Nephron (organoid): ENCODE data around the gene TNS2.

Experiments
- H3K27ac Mint-ChIP-seq, 3 experiments: 2 replicates each; pipeline ENCODE4 v1.8.0; 2020; ENCODE audit warnings: mixed read lengths in 3 of 3, mild to moderate bottlenecking in 2 of 3, moderate library complexity in 1 of 3
- H3K27me3 Mint-ChIP-seq: 2 replicates; pipeline ENCODE4 v1.8.0; 2021; ENCODE audit warnings: low read depth, mild to moderate bottlenecking, moderate library complexity, mixed read lengths
- H3K36me3 Mint-ChIP-seq: 2 replicates; pipeline ENCODE4 v1.8.0; 2020; ENCODE audit warnings: low read depth, mixed read lengths
- H3K4me1 Mint-ChIP-seq: 2 replicates; pipeline ENCODE4 v1.8.0; 2020; ENCODE audit warnings: mixed read lengths
- H3K4me3 Mint-ChIP-seq, 3 experiments: 2 replicates each; pipeline ENCODE4 v1.8.0; 2020; ENCODE audit warnings: mild to moderate bottlenecking in 3 of 3, mixed read lengths in 3 of 3, moderate library complexity in 2 of 3
- H3K9me3 Mint-ChIP-seq: 2 replicates; pipeline ENCODE4 v1.8.0; 2020; ENCODE audit warnings: mixed read lengths
- CTCF ChIP-seq, 3 experiments: fragments of 200-600 bp; sonication (generic); IDR thresholded peaks; one replicate each; pipeline ENCODE4 v1.5.0; 2021; ENCODE audit warnings: antibody characterized with exemption in 3 of 3; ENCODE audit not compliant: unreplicated experiment in 3 of 3

The TNS2 gene

DNA sequence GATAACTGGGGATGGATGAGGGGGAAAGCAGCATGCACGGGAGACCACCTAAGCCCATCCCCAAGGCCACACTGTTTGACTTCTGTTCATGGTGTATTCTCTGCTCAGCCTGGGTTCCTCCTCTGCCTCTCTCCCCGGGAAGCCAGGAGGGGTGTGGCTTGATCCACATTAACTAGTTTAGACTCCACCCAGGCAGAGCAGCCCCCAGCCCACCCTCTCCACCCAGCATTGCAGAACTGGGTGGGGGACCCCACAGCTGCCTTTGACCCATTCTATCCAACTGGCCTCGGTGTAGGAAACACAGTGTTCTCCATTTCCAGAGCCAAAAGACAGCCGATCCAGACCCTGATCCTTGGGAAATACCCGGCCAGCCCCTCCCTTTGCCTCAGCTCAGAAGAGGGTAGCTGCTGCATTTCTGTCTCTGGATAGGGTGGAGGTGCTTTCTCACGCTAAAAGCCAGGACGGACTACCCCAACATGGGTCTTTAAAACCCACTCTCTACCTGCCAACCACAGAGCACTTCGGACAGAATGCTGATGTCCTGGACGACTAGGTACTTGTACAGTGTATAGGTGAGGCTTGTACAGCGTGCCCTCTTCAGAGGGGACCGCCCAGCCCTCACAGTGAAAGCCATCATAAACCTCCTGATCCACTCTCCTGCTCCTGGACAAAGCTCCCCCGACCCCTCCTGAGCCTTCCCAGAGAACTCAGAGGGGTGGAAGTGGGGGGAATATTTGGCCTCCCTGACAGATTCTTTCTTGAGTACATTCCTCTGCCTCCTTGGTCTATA, 20.0 kb downstream of the TNS2 start:
- H3K27me3 Mint-ChIP-seq = no peaks in the 10 kb centered on the region
- TF ChIP-seq CTCF (IDR thresholded peaks at IDR 0.05; ENCODE audit: unreplicated experiment in 3 of 3) = no peak
- peaks cover 83% of the 10 kb centered on the region for H3K4me1 Mint-ChIP-seq
- H3K27ac Mint-ChIP-seq = peak overlapping the region in 2 of 3 experiments; percentile 77 to 93
- H3K9me3 Mint-ChIP-seq = no peaks in the 10 kb centered on the region
- no peak overlapping the region for H3K4me3 Mint-ChIP-seq
- peaks cover 35% of the 10 kb centered on the region for H3K36me3 Mint-ChIP-seq

DNA sequence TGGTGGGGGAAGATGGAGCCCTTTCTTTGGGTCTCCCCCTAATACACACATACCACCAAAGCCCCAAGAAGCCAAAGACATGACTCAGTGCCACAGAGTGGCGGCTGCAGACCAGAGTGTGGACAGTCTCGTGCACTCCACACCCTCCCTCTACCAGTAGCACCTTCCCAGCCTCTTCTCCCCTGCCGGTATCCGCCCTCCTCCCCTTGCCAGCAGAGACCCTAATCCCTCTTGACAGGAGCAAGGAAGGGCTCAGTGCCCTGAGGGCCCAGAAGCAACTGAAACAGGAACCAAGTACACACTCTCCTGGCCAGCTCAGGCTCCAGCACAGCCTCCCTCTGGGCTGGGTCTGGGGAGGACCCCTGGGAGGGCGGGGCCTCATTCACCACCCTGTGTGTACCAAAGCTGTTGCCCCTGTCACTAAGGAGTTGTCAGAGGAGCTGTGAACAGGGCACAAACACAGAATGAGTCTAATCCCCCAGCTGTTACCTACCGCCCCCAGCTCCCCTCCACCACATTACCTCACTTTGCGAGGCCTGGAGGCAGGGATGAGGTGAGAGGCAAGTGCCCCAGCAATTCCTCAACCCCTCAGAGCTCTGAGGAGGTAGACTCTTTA, 21.1 kb downstream of the TNS2 start:
- Mint-ChIP-seq H3K27ac (peak overlapping the region; percentile 28 to 95 (median 93)), H3K4me3 (no peak overlapping the region), H3K4me1 (peaks cover 76% of the 10 kb centered on the region), H3K27me3 (no peaks in the 10 kb centered on the region), H3K9me3 (no peaks in the 10 kb centered on the region), H3K36me3 (peaks cover 43% of the 10 kb centered on the region)
- no peak for TF ChIP-seq CTCF (IDR thresholded peaks at IDR 0.05; ENCODE audit: unreplicated experiment in 3 of 3)

DNA sequence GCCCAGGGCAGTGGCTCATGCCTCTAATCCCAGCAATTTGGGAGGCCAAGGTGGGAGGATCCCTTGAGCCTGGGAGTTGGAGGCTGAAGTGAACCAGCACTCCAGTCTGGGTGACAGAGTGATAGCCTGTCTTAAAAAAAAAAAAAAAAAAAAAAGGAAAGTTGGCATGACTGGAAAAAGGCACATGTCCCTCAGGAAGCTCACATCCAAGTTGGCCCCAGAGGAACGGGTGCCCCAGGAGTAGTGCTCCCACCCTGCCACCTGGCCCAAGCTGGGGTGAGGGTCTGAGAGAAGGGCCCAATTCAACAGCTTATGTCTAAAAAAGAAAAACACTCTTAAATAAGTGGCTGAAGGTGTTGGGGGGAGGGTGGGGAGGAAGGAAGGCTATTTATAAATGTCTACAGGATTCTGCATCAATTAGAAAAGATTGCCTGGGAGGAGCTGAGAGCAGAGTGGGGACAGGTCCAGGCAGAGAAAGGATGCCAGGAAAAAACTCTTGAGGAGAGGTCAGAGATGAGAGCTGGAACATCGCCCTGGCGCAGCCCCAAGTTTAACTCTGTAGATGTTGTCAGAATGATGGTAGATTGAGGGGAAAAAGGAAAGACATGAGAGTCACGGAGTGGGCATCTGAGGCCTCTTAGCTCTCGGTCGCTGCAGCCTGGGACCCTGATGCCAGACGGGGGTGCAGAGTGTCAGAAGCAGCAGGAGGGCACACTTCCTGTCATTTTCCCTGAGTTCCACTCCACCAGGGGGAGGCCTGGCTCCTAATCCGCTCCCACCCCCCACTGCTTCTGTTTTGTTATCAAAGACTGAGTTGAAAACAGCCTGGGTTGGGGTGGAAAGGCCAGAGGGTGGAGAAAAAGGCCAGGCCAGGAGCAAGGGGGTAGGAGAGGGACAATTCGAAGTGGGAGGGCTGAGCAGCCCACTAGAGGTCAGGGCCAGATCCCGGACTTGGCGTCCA, 22.0 kb downstream of the TNS2 start:
- peak in 1 of 3 experiments; percentile 10 for TF ChIP-seq CTCF (IDR thresholded peaks at IDR 0.05; ENCODE audit: unreplicated experiment in 3 of 3)
- Mint-ChIP-seq H3K36me3 (peaks cover 47% of the 10 kb centered on the region), H3K27me3 (no peaks in the 10 kb centered on the region), H3K4me3 (peak overlapping the region in 2 of 3 experiments; percentile 62 to 63), H3K27ac (peak overlapping the region; percentile 70 to 95 (median 93)), H3K4me1 (peaks cover 67% of the 10 kb centered on the region), H3K9me3 (no peaks in the 10 kb centered on the region)

DNA sequence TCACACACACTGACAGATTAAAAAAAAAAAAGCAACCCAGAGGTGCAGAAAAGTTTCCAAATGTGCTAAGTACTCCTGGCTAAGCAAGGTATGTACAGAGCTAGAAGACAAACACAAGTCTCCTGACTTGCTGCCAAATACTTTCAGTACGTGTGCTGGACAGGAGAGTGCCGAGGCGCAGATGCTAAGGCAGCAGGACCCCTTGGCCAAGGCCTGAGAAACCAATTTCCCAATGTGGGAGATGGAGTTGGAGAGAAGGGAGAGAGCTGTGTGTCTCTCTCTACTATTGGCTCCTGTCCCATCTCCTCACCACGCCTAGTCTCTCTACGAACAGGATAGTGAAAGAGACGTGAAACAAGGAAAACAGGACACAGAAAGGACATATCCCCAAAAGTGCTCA, 24.0 kb downstream of the TNS2 start:
- H3K9me3 Mint-ChIP-seq = no peaks in the 10 kb centered on the region
- H3K27me3 Mint-ChIP-seq = no peaks in the 10 kb centered on the region

More for the DNA sequence above, 24.0 kb downstream of the TNS2 start:
- Mint-ChIP-seq H3K4me3 (peak overlapping the region in 1 of 3 experiments; percentile 0), H3K4me1 (peaks cover 58% of the 10 kb centered on the region), H3K27ac (peak overlapping the region in 2 of 3 experiments; percentile 45 to 81), H3K36me3 (peaks cover 51% of the 10 kb centered on the region)
- TF ChIP-seq CTCF (IDR thresholded peaks at IDR 0.05; ENCODE audit: unreplicated experiment in 3 of 3) = no peak
